HEK293T (cell line): ENCODE results near the gene EFCAB6.

Experiments used
- ARNT ChIP-seq: fragments of 450-650 bp; IDR thresholded peaks from 2 replicates; pipeline ENCODE4 v1.6.1; 2017; ENCODE audit warnings: mild to moderate bottlenecking
- BHLHE40 ChIP-seq: fragments of 450-650 bp; IDR thresholded peaks from 2 replicates; pipeline ENCODE4 v1.6.1; 2016; ENCODE audit warnings: mild to moderate bottlenecking, moderate library complexity, borderline replicate concordance
- FOXA1 ChIP-seq: fragments of 450-650 bp; IDR thresholded peaks from 2 replicates; pipeline ENCODE4 v1.6.1; 2016; ENCODE audit warnings: mild to moderate bottlenecking
- FOXM1 ChIP-seq: fragments of 450-650 bp; IDR thresholded peaks from 2 replicates; pipeline ENCODE4 v1.6.1; 2017; ENCODE audit warnings: mild to moderate bottlenecking, borderline replicate concordance
- HDGF ChIP-seq: fragments of 450-650 bp; IDR thresholded peaks from 2 replicates; pipeline ENCODE4 v1.6.1; 2017; ENCODE audit warnings: antibody characterized with exemption, borderline replicate concordance
- NFRKB ChIP-seq: fragments of 450-650 bp; IDR thresholded peaks from 2 replicates; pipeline ENCODE4 v1.6.1; 2016; ENCODE audit warnings: mild to moderate bottlenecking, moderate library complexity
- PKNOX1 ChIP-seq: fragments of 450-650 bp; IDR thresholded peaks from 2 replicates; pipeline ENCODE4 v1.6.1; 2016
- SP1 ChIP-seq: fragments of 450-650 bp; IDR thresholded peaks from 2 replicates; pipeline ENCODE4 v1.6.1; 2017

- TF ChIP-seq FOXM1 (no peak), PKNOX1 (no peak), SP1 (no peak), FOXA1 (no peak), HDGF (no peak), ARNT (no peak), BHLHE40 (no peak), NFRKB (no peak)
Observed at GRCh38 chr22:43707648-43708047, 104.5 kb downstream of the EFCAB6 start.
